SK-N-SH (cell line): ENCODE results near the gene PKP4. TPM values are rescaled to one million over a fixed set of nuclear protein-coding genes. Genes with fewer than 3 reads are reported as not detected.

ENCODE experiments used
- CTCF ChIA-PET: fragments of 300-600, 350-600 bp; formaldehyde crosslinking; extraction: SDS; loops from one replicate; lab custom pipeline; 2021; lab: Yijun Ruan, JAX
- POLR2A ChIA-PET: fragments of 350-600 bp; sonication (Branson Sonifier 250); formaldehyde crosslinking; extraction: SDS; loops from one replicate; lab custom pipeline; 2020; ENCODE audit warnings: antibody characterized with exemption, inconsistent platforms; lab: Yijun Ruan, JAX
- DNase-seq: peaks from one replicate; pipeline ENCODE4 v3.0.0; 2012
- H2AFZ ChIP-seq: fragments of 200-600 bp; sonication (generic); 2 replicates; pipeline ENCODE4 v1.8.1; 2016; ENCODE audit warnings: antibody characterized with exemption, mild to moderate bottlenecking, low read depth
- H3F3A ChIP-seq: fragments of 200-600 bp; sonication (generic); replicated peaks from 2 replicates; pipeline ENCODE3; 2016; ENCODE audit warnings: antibody characterized with exemption, mild to moderate bottlenecking; ENCODE audit not compliant: insufficient read depth
- H3K27ac ChIP-seq, 2 experiments: fragments of 200-500 bp in 1 of 2; fragments of 200-600 bp in 1 of 2; sonication (Bioruptor generic) in 1 of 2; sonication (generic), shearing (Covaris generic) in 1 of 2; 2 replicates each; pipeline versions ENCODE4 v1.5.1 to v1.6.1; 2014 to 2016; ENCODE audit warnings: low read depth in 2 of 2, inconsistent platforms in 1 of 2, low read length in 1 of 2, mild to moderate bottlenecking in 1 of 2, mixed read lengths in 1 of 2
- H3K27me3 ChIP-seq: fragments of 200-600 bp; sonication (generic), shearing (Covaris generic); 2 replicates; pipeline ENCODE4 v1.6.1; 2016; ENCODE audit warnings: mixed run types; ENCODE audit not compliant: insufficient read depth
- H3K36me3 ChIP-seq, 2 experiments: fragments of 200-500 bp in 1 of 2; fragments of 200-600 bp in 1 of 2; sonication (Bioruptor generic) in 1 of 2; sonication (generic) in 1 of 2; replicated peaks in 1 of 2; 2 replicates each; pipeline versions ENCODE3 to v1.5.1; 2014 to 2016; ENCODE audit warnings: low read length in 1 of 2, mild to moderate bottlenecking in 1 of 2; ENCODE audit not compliant: insufficient read depth in 2 of 2, control insufficient read depth in 1 of 2
- H3K4me1 ChIP-seq, 2 experiments: fragments of 200-500 bp in 1 of 2; fragments of 200-600 bp in 1 of 2; sonication (Bioruptor generic) in 1 of 2; sonication (generic), shearing (Covaris generic) in 1 of 2; 2 replicates each; pipeline versions ENCODE4 v1.5.1 to v1.6.1; 2014 to 2016; ENCODE audit warnings: low read depth in 1 of 2, low read length in 1 of 2, mixed run types in 1 of 2; ENCODE audit not compliant: insufficient read depth in 2 of 2, control insufficient read depth in 1 of 2
- H3K4me2 ChIP-seq: fragments of 200-600 bp; sonication (generic), shearing (Covaris generic); 2 replicates; pipeline ENCODE4 v1.6.1; 2017; ENCODE audit warnings: mixed run types
- H3K4me3 ChIP-seq, 2 experiments: fragments of 200-500 bp in 1 of 2; fragments of 200-600 bp in 1 of 2; sonication (Bioruptor generic) in 1 of 2; sonication (generic), shearing (Covaris generic) in 1 of 2; 2 replicates each; pipeline versions ENCODE4 v1.5.1 to v1.8.1; 2014 to 2016; ENCODE audit warnings: low read depth in 2 of 2, inconsistent platforms in 1 of 2, low read length in 1 of 2, mild to moderate bottlenecking in 1 of 2, mixed read lengths in 1 of 2, moderate library complexity in 1 of 2
- H3K79me2 ChIP-seq: fragments of 200-600 bp; sonication (generic); 2 replicates; pipeline ENCODE4 v1.8.1; 2017; ENCODE audit warnings: mild to moderate bottlenecking; ENCODE audit not compliant: insufficient read depth
- H3K9ac ChIP-seq: fragments of 200-600 bp; sonication (generic); 2 replicates; pipeline ENCODE4 v1.6.1; 2017; ENCODE audit warnings: mixed run types
- H3K9me2 ChIP-seq: fragments of 200-600 bp; sonication (generic); 2 replicates; pipeline ENCODE4 v1.6.1; 2017; ENCODE audit warnings: mixed run types
- H3K9me3 ChIP-seq: fragments of 200-600 bp; sonication (generic); 2 replicates; pipeline ENCODE4 v1.6.1; 2017; ENCODE audit warnings: mixed run types, mild to moderate bottlenecking, moderate library complexity
- H4K20me1 ChIP-seq: fragments of 200-600 bp; sonication (generic); 2 replicates; pipeline ENCODE4 v1.6.1; 2017; ENCODE audit warnings: mild to moderate bottlenecking, mixed run types; ENCODE audit not compliant: insufficient read depth
- CHD2 ChIP-seq: fragments of 150-350 bp; IDR thresholded peaks from 2 replicates; pipeline ENCODE4 v1.6.1; 2018; ENCODE audit warnings: low read length; ENCODE audit not compliant: partially characterized antibody
- ELF1 ChIP-seq: IDR thresholded peaks from 2 replicates; pipeline ENCODE4 v1.4.0; 2012
- EP300 ChIP-seq, 2 experiments: IDR thresholded peaks; 2 replicates each; pipeline versions ENCODE4 v1.4.0 to v1.6.1; 2012; ENCODE audit warnings: borderline replicate concordance in 1 of 2, low read depth in 1 of 2, low read length in 1 of 2
- GABPA ChIP-seq: IDR thresholded peaks from 2 replicates; pipeline ENCODE4 v1.4.0; 2012; ENCODE audit warnings: low read depth, mild to moderate bottlenecking
- GATA2 ChIP-seq: sonication (generic); formaldehyde crosslinking; IDR thresholded peaks from 2 replicates; pipeline ENCODE4 v1.5.0; 2020; ENCODE audit warnings: mild to moderate bottlenecking, missing genetic modification reagents
- JUND ChIP-seq: IDR thresholded peaks from 2 replicates; pipeline ENCODE4 v1.4.0; 2012
- MEF2A ChIP-seq: IDR thresholded peaks from 2 replicates; pipeline ENCODE4 v1.4.0; 2012; ENCODE audit warnings: low read depth, borderline replicate concordance
- MXI1 ChIP-seq: IDR thresholded peaks from 2 replicates; pipeline ENCODE4 v1.6.1; 2012; ENCODE audit warnings: mild to moderate bottlenecking, low read depth, low read length, improper control_type of control experiment
- NFIC ChIP-seq: IDR thresholded peaks from 2 replicates; pipeline ENCODE4 v1.4.0; 2012; ENCODE audit warnings: borderline replicate concordance
- NRF1 ChIP-seq: IDR thresholded peaks from 2 replicates; pipeline ENCODE4 v1.6.1; 2012; ENCODE audit warnings: low read depth, mild to moderate bottlenecking, low read length
- RFX5 ChIP-seq: IDR thresholded peaks from 2 replicates; pipeline ENCODE4 v1.6.1; 2012; ENCODE audit warnings: mild to moderate bottlenecking, improper control_type of control experiment, low read length
- SMC3 ChIP-seq: IDR thresholded peaks from 2 replicates; pipeline ENCODE4 v1.6.1; 2012; ENCODE audit warnings: low read depth, low read length, improper control_type of control experiment
- TAF1 ChIP-seq: IDR thresholded peaks from 2 replicates; pipeline ENCODE4 v1.6.1; 2012; ENCODE audit warnings: low read depth, mild to moderate bottlenecking, low read length, moderate library complexity, borderline replicate concordance
- TCF12 ChIP-seq: IDR thresholded peaks from 2 replicates; pipeline ENCODE4 v1.4.0; 2012
- TEAD4 ChIP-seq: IDR thresholded peaks from 2 replicates; pipeline ENCODE4 v1.4.0; 2012; ENCODE audit warnings: mild to moderate bottlenecking, borderline replicate concordance; ENCODE audit not compliant: insufficient read depth
- WGBS: methylation state at CpG from one replicate; pipeline ENCODE4 v1.1.6; 2017; ENCODE audit warnings: low lambda C conversion rate; 5-methylcytosine and 5-hydroxymethylcytosine counted together
- polyA plus RNA-seq, 3 experiments: library from polyadenylated mRNA; depleted of rRNA; stranded (reverse); fragments of >200 nt; gene quantifications; 2 replicates each; pipeline ENCODE4 v1.2.3, GENCODE V29; 2012
- TF ChIP-seq, protein P1 (sequence below): fragments of 150-350 bp; IDR thresholded peaks from 2 replicates; pipeline ENCODE4 v1.6.1; 2017; ENCODE audit warnings: antibody characterized with exemption, low read length, low read depth, borderline replicate concordance
- TF ChIP-seq, protein P2 (sequence below): IDR thresholded peaks from 2 replicates; pipeline ENCODE4; 2012
- TF ChIP-seq, protein P3 (sequence below): IDR thresholded peaks from 2 replicates; pipeline ENCODE4 v1.4.0; 2012; ENCODE audit warnings: low read depth, borderline replicate concordance

Gene PKP4
- polyA plus RNA-seq, 1 of the 3 experiments (the other 2 are of a cell fraction) = 10.9 TPM

DNA sequence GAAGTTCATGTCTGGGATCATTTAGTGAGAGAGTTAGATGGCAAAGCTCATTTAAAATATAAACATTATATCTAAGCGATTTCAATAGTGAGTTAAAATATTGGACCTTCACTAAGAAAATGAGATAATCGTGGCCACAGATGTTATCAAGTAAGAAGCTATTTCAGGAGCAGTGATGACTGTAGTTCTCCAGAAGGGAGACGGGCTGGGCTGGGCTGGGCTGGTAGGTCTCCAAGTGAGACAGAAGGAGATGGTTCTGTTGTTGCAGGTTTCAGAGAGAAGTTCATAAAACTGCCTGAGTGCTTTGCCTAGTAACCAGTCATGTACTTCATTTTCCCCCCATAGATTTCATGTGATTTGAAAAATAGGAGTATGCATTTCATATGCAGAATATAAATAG lies 208.2 kb downstream of the PKP4 start:
- Histone ChIP-seq H3K9ac (no peak overlapping the region), H3K79me2 (no peaks in the 10 kb centered on the region), H3K27me3 (no peaks in the 10 kb centered on the region), H3F3A (peaks cover 22% of the 10 kb centered on the region), H3K4me2 (peak overlapping the region; percentile 31; the same call in 1 of the 2 replicates), H3K9me2 (no peaks in the 10 kb centered on the region), H3K4me1 (peaks cover 22 to 33% of the 10 kb centered on the region in 2 experiments), H3K4me3 (no peak overlapping the region), H3K27ac (peak overlapping the region in 1 of 2 experiments; percentile 26; a peak in 1 of 4 replicates), H3K9me3 (no peaks in the 10 kb centered on the region), H4K20me1 (no peaks in the 10 kb centered on the region), H2AFZ (no peak overlapping the region), H3K36me3 (peaks cover 0 to 39% of the 10 kb centered on the region in 2 experiments)
- CTCF ChIA-PET = interaction anchor here (1.0 kb wide), 1 partner anchor 641 kb away, joined by 4 read pairs; no protein-coding TSS in a partner anchor
- POLR2A ChIA-PET = no interaction called here
- no peak for TF ChIP-seq TAF1
- TF ChIP-seq GABPA = no peak
- TF ChIP-seq JUND = peak; percentile 34; the same call in 1 of the 2 replicates
- peak; percentile 32 for TF ChIP-seq NFIC
- TF ChIP-seq, protein P1, sequence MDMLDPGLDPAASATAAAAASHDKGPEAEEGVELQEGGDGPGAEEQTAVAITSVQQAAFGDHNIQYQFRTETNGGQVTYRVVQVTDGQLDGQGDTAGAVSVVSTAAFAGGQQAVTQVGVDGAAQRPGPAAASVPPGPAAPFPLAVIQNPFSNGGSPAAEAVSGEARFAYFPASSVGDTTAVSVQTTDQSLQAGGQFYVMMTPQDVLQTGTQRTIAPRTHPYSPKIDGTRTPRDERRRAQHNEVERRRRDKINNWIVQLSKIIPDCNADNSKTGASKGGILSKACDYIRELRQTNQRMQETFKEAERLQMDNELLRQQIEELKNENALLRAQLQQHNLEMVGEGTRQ = no peak
- TF ChIP-seq, protein P2, sequence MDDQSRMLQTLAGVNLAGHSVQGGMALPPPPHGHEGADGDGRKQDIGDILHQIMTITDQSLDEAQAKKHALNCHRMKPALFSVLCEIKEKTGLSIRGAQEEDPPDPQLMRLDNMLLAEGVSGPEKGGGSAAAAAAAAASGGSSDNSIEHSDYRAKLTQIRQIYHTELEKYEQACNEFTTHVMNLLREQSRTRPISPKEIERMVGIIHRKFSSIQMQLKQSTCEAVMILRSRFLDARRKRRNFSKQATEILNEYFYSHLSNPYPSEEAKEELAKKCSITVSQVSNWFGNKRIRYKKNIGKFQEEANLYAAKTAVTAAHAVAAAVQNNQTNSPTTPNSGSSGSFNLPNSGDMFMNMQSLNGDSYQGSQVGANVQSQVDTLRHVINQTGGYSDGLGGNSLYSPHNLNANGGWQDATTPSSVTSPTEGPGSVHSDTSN = peak; percentile 25
- no peak for TF ChIP-seq GATA2 (CRISPR knock-in tag)
- TF ChIP-seq MXI1 = no peak
- peak; percentile 60 for TF ChIP-seq TCF12
- no peak for TF ChIP-seq SMC3
- no peak for TF ChIP-seq ELF1
- TF ChIP-seq, protein P3, sequence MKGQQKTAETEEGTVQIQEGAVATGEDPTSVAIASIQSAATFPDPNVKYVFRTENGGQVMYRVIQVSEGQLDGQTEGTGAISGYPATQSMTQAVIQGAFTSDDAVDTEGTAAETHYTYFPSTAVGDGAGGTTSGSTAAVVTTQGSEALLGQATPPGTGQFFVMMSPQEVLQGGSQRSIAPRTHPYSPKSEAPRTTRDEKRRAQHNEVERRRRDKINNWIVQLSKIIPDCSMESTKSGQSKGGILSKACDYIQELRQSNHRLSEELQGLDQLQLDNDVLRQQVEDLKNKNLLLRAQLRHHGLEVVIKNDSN = no peak
- TF ChIP-seq MEF2A = peak; percentile 85
- TF ChIP-seq TEAD4 = no peak
- no peak for TF ChIP-seq CHD2
- no peak for TF ChIP-seq NRF1
- no peak for TF ChIP-seq RFX5
- TF ChIP-seq EP300 (IDR thresholded peaks at IDR 0.05; ENCODE audit: borderline replicate concordance in 1 of 2, low read depth in 1 of 2, low read length in 1 of 2) = no peak
- DNase-seq = no peak
- 18% methylated on average over 3 of the region's 3 CpGs for WGBS
